ENCODE measurements around the gene TCF4.

The TCF4 gene

GRCh38 chr18:55287149-55287806, 300.7 kb downstream of the TCF4 start:
- no peak overlapping the region for H3K4me3 ChIP-seq (ENCODE audit: low read length)
- no peak for DNase-seq (ENCODE audit: low read depth)
- no peak for TF ChIP-seq CTCF (IDR thresholded peaks at IDR 0.05; ENCODE audit: insufficient read depth, low read depth, low read length, missing control alignments)

GRCh38 chr18:55286257-55286825, 301.7 kb downstream of the TCF4 start:
- DNase-seq (ENCODE audit: low read depth): peak; percentile 61
- no peak for TF ChIP-seq CTCF (IDR thresholded peaks at IDR 0.05; ENCODE audit: insufficient read depth, low read depth, low read length, missing control alignments)
- no peak overlapping the region for H3K4me3 ChIP-seq (ENCODE audit: low read length)

GRCh38 chr18:55284614-55285013, 303.4 kb downstream of the TCF4 start:
- no peak for DNase-seq (ENCODE audit: low read depth)
- TF ChIP-seq CTCF (IDR thresholded peaks at IDR 0.05; ENCODE audit: insufficient read depth, low read depth, low read length, missing control alignments): no peak
- H3K4me3 ChIP-seq (ENCODE audit: low read length): no peak overlapping the region

GRCh38 chr18:55283309-55283708, 304.7 kb downstream of the TCF4 start:
- H3K4me3 ChIP-seq (ENCODE audit: low read length): no peak overlapping the region
- no peak for TF ChIP-seq CTCF (IDR thresholded peaks at IDR 0.05; ENCODE audit: insufficient read depth, low read depth, low read length, missing control alignments)
- no peak for DNase-seq (ENCODE audit: low read depth)

- no peak for DNase-seq (ENCODE audit: low read depth)
- TF ChIP-seq CTCF (IDR thresholded peaks at IDR 0.05; ENCODE audit: insufficient read depth, low read depth, low read length, missing control alignments): no peak
- no peak overlapping the region for H3K4me3 ChIP-seq (ENCODE audit: low read length)
These were observed 307.5 kb downstream of the TCF4 start for GRCh38 chr18:55280503-55280902.

- no peak overlapping the region for H3K4me3 ChIP-seq (ENCODE audit: low read length)
- peak; percentile 21 for TF ChIP-seq CTCF (IDR thresholded peaks at IDR 0.05; ENCODE audit: insufficient read depth, low read depth, low read length, missing control alignments)
- peak; percentile 23 for DNase-seq (ENCODE audit: low read depth)
These were observed 312.7 kb downstream of the TCF4 start for GRCh38 chr18:55275039-55275901.

Measured in epithelial cell of esophagus (primary cell).